Skeletal muscle satellite cell (primary cell): Measurements from ENCODE around the gene GGT1.

Experiments used
- H3K27me3 ChIP-seq: 2 replicates; pipeline ENCODE4 v1.7.0; 2013; ENCODE audit warnings: low read length; ENCODE audit not compliant: control insufficient read depth, insufficient read depth
- H3K36me3 ChIP-seq: 2 replicates; pipeline ENCODE4 v1.7.0; 2013; ENCODE audit warnings: mild to moderate bottlenecking, control low read depth, low read length; ENCODE audit not compliant: insufficient read depth
- H3K4me1 ChIP-seq: 2 replicates; pipeline ENCODE4 v1.7.0; 2013; ENCODE audit warnings: low read length; ENCODE audit not compliant: control insufficient read depth, insufficient read depth
- H3K4me2 ChIP-seq: 2 replicates; pipeline ENCODE4 v1.7.0; 2013; ENCODE audit warnings: mild to moderate bottlenecking, low read length
- H3K4me3 ChIP-seq: 2 replicates; pipeline ENCODE4 v1.7.0; 2013; ENCODE audit warnings: low read length
- H3K9ac ChIP-seq: 2 replicates; pipeline ENCODE4 v1.7.0; 2013; ENCODE audit warnings: mild to moderate bottlenecking, low read depth, low read length, moderate library complexity
- H3K9me3 ChIP-seq: replicated peaks from 2 replicates; pipeline ENCODE4 v1.7.0; 2013; ENCODE audit warnings: mild to moderate bottlenecking, control low read depth, low read length

The GGT1 gene

DNA sequence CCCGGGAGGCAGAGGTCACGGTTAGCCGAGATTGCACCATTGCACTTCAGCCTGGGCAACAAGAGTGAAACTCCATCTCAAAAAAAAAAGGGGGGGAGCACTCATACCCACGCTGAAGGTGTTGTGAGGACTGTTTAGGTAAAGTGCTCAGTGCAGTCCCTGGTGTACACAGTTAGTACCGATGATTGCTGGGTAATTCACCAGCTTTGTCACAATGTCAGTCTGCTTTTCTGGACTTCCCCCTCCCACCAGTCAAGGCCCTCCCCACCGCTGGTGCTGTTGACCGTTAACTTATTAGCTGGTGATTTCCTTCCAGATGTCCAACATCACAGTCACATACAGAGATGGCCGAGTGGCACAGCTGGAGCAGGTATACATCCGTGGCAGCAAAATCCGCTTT is 35.3 kb upstream of the GGT1 start:
- no peak overlapping the region for H3K9ac ChIP-seq
- H3K4me3 ChIP-seq: no peak overlapping the region
- no peaks in the 10 kb centered on the region for H3K27me3 ChIP-seq
- peaks cover 4% of the 10 kb centered on the region for H3K4me1 ChIP-seq
- no peak overlapping the region for H3K4me2 ChIP-seq
- peaks cover 36% of the 10 kb centered on the region for H3K36me3 ChIP-seq
- no peaks in the 10 kb centered on the region for H3K9me3 ChIP-seq

DNA sequence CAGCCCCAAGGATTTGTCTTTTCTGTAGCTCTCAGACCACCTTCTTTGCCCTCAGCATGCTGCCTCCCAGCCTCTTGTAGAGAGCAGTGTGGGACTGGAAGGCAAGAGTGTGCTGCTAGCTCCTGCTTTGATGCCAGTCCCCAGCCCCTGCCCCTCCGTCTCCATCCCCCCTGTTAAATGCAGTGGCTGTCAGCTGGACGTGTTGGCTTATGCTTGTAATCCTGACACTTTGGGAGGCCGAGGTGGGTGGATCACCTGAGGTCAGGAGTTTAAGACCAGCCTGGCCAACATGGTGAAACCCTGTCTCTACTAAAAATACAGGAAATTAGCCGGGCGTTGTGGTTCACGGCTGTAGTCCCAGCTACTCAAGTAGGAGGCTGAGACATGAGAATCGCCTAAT is 31.7 kb upstream of the GGT1 start:
- no peaks in the 10 kb centered on the region for H3K4me1 ChIP-seq
- H3K36me3 ChIP-seq: peaks cover 49% of the 10 kb centered on the region
- H3K9me3 ChIP-seq: no peaks in the 10 kb centered on the region
- H3K4me2 ChIP-seq: no peak overlapping the region
- no peak overlapping the region for H3K9ac ChIP-seq
- H3K4me3 ChIP-seq: no peak overlapping the region
- no peaks in the 10 kb centered on the region for H3K27me3 ChIP-seq

DNA sequence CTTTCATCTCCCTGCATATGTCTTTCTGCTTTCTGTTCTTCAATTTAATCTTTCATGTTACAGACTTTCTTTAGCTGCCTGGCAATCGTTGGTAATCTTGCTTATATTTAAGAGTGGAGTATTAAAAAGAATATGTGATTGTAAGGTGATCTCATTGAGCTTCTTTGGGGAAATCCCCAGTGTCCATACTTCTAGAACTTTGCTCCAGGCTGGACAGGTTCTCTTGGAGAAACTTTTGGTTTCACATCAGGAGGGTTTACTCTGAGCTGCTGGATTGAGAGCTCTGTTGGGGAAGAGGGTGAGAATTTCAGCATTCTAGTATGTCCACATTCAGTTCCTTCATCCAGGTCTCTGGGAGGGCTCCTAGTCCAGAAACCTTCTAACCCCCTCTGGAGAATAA is 26.2 kb upstream of the GGT1 start:
- H3K9ac ChIP-seq: no peak overlapping the region
- H3K4me3 ChIP-seq: no peak overlapping the region
- H3K9me3 ChIP-seq: no peaks in the 10 kb centered on the region
- no peaks in the 10 kb centered on the region for H3K27me3 ChIP-seq
- no peak overlapping the region for H3K4me2 ChIP-seq
- peaks cover 32% of the 10 kb centered on the region for H3K36me3 ChIP-seq
- no peaks in the 10 kb centered on the region for H3K4me1 ChIP-seq

DNA sequence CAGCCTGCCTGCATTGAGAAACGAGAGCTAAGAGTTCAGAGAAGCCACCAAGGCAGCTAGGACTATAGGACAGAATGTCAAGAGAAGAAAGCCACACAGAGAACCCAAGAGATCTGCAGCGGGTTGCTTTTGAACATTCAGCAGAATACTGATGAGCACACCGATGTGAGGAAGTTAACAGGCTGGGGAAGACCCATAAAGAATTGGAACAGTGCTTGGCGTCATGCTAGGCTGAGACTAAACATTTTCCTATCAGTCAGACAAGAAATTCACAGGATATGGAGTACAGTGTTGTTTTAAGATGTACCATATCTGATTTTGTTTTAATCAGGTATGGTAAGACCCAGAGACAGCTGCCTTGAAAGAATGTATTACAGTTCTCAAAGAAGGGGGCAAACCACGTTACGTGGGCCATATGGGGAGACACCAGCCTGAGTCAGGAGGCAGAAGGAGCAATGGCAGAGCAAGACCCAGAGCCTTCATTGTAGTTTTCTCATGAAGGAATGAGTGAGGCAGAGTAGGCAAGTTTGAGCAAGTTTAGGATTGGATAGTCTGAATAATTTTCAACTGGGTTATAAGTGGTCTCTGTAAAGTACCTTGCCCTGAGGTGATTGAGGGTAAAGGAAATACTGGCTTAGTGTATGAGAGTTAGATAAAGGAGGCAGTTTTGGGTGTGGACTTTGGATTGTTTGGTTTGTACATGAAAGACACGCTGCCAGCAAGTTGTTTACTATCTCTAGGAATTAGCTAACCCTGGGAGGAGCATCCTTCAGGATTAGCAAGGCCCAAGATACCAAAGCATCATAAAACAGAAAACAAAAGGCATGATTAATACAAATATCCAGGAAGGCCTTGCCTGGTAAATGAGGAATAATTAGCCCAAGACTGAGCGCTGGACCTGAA is 24.4 kb upstream of the GGT1 start:
- no peak overlapping the region for H3K9ac ChIP-seq
- H3K4me1 ChIP-seq: peaks cover 4% of the 10 kb centered on the region
- H3K4me3 ChIP-seq: no peak overlapping the region
- H3K4me2 ChIP-seq: no peak overlapping the region
- H3K27me3 ChIP-seq: no peaks in the 10 kb centered on the region
- H3K9me3 ChIP-seq: no peaks in the 10 kb centered on the region
- H3K36me3 ChIP-seq: peaks cover 15% of the 10 kb centered on the region

DNA sequence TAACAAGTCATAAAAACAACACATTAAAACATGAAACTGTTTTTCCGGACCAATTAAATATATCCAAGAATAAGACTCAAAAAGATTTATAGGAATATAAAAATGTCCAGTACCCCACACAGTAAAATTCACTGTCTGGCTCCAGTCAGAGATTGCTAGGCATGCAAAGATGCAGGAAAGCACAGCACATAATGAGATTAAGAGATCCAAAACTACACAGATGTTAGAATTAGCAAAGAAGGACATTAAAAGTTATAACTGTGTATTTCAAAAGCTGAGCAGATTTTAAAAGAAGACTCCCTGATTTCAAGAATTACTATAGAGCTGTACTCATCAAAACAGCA is 23.8 kb upstream of the GGT1 start:
- no peaks in the 10 kb centered on the region for H3K9me3 ChIP-seq
- no peak overlapping the region for H3K4me2 ChIP-seq
- no peak overlapping the region for H3K4me3 ChIP-seq
- peaks cover 10% of the 10 kb centered on the region for H3K36me3 ChIP-seq
- H3K27me3 ChIP-seq: no peaks in the 10 kb centered on the region
- peaks cover 6% of the 10 kb centered on the region for H3K4me1 ChIP-seq
- H3K9ac ChIP-seq: no peak overlapping the region

DNA sequence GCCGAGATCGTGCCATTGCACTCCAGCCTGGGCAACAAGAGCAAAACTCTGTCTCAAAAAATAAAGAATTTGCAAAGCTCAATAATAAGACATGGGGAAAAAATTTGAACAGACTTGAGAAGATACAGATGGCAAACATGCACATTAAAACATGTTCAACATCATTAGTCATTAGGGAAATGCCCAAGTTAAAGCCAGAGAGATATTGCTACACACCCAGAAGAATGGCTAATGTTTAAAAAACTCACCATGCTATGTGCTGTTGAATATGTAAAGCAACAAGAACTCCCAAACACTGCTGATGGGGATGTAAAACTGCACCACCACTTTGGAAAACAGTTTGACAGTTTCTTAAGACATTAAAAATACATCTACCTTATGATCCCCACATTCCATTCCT is 22.7 kb upstream of the GGT1 start:
- H3K9ac ChIP-seq: no peak overlapping the region
- no peak overlapping the region for H3K4me3 ChIP-seq
- no peaks in the 10 kb centered on the region for H3K27me3 ChIP-seq
- peaks cover 6% of the 10 kb centered on the region for H3K4me1 ChIP-seq
- H3K9me3 ChIP-seq: no peaks in the 10 kb centered on the region
- H3K36me3 ChIP-seq: peaks cover 9% of the 10 kb centered on the region
- H3K4me2 ChIP-seq: no peak overlapping the region

DNA sequence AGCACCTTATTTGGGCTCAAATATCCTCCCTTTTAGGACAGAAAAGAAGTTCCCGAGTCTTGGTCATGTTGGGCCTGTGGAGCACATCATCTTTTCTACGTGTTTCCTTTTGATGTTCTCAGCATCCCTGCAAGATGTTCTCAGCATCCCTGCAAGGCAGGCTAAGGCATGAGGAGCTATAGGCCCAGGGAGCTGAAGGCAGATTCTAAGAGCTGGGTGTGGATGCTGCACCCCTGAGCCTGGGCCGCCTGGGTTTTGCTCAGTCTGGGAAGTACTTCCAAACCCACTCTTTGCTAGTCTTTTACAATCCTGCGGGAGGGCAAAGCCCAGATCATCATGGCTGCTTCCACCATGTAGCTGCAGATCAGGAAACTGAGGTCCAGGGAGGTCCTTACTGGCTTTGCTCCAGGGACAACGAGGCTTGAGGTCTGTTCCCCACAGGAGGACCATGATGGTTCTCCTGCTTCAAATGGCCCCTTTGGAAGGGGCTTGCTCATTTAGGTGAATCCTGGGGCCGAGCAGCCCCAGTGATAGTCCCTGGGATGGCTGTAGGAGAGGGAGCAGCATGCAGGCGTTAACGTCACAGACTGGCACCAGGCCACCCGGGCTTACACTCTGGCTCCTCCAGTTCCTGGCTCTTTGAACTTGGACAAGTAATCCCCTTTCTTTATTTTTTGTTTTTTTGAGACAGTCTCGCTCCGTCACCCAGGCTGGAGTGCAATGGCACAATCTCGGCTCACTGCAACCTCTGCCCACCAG is 20.8 kb upstream of the GGT1 start:
- Histone ChIP-seq H3K27me3 (no peaks in the 10 kb centered on the region), H3K36me3 (peaks cover 4% of the 10 kb centered on the region), H3K4me1 (peaks cover 6% of the 10 kb centered on the region), H3K9me3 (no peaks in the 10 kb centered on the region), H3K4me3 (no peak overlapping the region), H3K9ac (no peak overlapping the region), H3K4me2 (no peak overlapping the region)

DNA sequence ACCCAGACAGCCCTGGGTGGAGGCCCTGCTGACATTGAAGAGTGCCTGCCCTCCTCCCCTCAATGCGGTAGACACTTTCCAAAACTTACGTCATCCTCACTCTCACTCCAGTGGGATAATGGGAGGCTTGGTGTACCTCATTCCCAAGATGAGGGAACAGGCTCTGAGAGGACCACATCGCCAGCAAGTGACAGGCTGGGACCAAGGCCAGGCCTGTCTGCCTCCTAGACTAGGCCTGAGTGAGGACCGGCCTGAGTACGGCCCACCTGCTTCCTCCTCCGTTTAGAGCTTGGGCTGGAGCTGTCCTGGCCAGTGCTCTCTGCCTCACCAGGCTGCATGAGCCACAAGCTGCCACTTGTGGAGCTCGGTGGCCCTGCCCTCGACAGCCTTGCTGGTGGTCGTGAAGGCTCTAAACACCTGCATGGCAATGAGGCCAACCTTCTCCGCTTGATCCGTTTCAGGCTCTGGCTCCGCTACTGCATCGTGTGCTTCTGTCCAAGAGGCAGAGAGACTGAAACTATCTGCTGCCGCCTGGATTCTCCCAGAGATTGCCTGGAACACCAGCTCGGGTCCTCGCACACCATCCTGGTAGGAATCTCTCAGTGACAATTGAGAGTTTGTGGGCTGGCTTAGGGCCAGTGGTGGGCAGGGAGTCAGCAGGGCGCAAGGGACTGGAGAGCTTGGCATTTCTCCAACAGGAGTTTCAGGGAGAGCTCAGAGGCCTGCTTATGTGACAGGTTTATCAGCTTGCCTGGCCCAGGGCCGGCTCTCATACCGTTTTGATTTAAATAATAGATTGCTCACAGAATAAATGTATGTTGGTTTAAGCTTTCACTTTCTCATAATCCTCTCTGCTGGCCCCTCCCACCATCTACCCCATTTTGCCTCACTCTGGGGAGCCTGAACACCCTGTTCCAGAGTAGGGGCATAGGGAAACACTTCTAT is 19.5 kb upstream of the GGT1 start:
- Histone ChIP-seq H3K4me2 (peak overlapping the region; percentile 35), H3K27me3 (no peaks in the 10 kb centered on the region), H3K9ac (no peak overlapping the region), H3K9me3 (no peaks in the 10 kb centered on the region), H3K4me1 (peaks cover 6% of the 10 kb centered on the region), H3K4me3 (no peak overlapping the region), H3K36me3 (no peaks in the 10 kb centered on the region)

DNA sequence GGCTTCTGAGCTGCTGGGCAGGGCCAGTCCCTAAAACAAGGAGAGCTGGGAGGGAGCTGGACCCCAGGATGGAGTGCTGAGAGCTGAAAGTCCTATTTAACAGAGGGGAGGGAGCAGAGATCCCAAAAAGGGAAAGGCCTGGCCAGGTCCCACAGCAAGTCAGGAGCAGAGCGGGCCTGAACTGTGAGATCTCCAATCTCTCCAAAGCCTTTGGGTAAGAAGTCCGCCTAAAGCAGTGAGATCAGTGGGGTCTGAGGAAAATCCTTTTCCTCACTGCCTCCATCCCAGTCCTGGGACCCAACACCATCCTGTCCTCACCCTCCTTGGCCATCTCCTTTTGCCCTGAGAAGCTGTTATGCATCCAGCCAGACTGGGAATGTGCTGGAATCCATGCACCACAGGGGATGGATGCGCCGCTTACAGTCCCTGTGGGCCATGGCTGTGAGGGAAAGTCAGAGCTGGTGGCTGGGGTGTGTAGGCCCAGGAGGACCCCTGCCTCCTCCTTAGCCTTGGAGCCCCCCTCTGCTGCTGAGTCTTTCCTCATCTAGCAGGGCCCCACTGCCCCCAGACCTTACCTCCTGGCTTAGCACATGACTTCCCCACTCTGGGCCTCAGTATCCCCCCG is 18.7 kb upstream of the GGT1 start:
- Histone ChIP-seq H3K9ac (no peak overlapping the region), H3K9me3 (no peaks in the 10 kb centered on the region)

DNA sequence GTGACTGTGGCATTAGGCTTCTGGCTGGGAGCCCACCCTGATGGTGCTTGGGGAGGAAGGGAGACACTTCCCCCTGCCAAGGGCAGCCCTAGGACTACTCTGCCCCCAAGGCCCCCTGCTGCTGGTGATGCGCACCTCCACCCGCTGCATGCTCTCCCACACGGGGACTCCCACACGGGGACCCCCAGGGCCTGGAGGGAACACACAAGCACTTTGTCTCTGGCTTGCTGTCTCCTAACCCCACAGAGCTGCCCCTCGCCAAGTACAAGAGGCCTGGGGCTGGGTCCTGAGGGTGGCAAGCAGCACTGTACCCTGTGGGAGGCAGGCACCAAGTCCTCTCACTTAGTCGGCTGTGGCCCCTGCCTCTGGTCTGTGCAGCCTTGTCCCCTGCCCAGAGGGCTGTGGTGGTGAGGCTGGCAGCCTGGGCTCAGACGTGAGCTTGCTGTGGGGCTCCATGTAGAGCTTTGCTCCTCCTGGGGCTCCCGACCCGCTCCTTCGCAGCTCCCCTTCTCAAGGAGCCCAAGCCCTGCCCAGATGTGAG is 18.1 kb upstream of the GGT1 start:
- H3K9ac ChIP-seq: no peak overlapping the region
- no peaks in the 10 kb centered on the region for H3K27me3 ChIP-seq
- no peak overlapping the region for H3K4me3 ChIP-seq
- no peaks in the 10 kb centered on the region for H3K9me3 ChIP-seq
- peaks cover 6% of the 10 kb centered on the region for H3K4me1 ChIP-seq
- H3K4me2 ChIP-seq: no peak overlapping the region
- H3K36me3 ChIP-seq: no peaks in the 10 kb centered on the region

More for the DNA sequence above, 18.7 kb upstream of the GGT1 start:
- Histone ChIP-seq H3K4me3 (no peak overlapping the region), H3K27me3 (no peaks in the 10 kb centered on the region), H3K4me1 (peaks cover 6% of the 10 kb centered on the region), H3K4me2 (no peak overlapping the region), H3K36me3 (no peaks in the 10 kb centered on the region)
